ENCODE data around the gene TMEM74B.

DNA sequence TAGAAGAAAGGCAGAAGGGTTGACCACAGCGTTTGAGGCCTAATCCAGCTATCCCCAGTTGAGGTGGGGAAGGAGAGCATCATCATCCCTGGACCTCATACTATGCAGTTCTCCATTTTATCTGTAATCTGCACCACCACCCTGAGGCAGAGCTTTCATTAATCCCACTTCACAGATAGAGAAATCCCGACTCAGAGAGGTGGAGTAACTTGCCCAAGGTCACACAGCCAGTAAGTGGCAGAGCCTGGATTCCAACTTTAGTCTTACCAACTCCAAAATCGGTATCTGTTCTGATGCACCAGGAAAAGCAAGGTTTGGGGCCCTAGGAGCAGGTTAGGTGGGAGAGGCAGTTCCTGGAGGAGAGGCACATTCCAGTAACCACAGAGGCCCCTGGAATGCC, 6.7 kb downstream of the TMEM74B start:
- TF ChIP-seq CTCF (conservative IDR thresholded peaks at IDR 0.05) (no peak), ZFX (IDR thresholded peaks at IDR 0.05) (no peak)
